OCI-LY1 (cell line): Measurements from ENCODE around the gene MRAS.

Experiments
- EZH2 ChIP-seq: fragments of 200-600 bp; sonication (generic), shearing (Covaris generic); IDR thresholded peaks from 2 replicates; pipeline ENCODE4 v1.8.0; 2017; ENCODE audit warnings: borderline replicate concordance, mixed run types, mild to moderate bottlenecking, antibody characterized with exemption, low read length, moderate library complexity, mixed read lengths
- TF ChIP-seq, protein P1 (sequence below): fragments of 200-600 bp; sonication (generic), shearing (Covaris generic); IDR thresholded peaks from 2 replicates; pipeline ENCODE4 v1.5.1; 2017; ENCODE audit warnings: mild to moderate bottlenecking, antibody characterized with exemption, low read length, moderate library complexity, mixed read lengths

DNA sequence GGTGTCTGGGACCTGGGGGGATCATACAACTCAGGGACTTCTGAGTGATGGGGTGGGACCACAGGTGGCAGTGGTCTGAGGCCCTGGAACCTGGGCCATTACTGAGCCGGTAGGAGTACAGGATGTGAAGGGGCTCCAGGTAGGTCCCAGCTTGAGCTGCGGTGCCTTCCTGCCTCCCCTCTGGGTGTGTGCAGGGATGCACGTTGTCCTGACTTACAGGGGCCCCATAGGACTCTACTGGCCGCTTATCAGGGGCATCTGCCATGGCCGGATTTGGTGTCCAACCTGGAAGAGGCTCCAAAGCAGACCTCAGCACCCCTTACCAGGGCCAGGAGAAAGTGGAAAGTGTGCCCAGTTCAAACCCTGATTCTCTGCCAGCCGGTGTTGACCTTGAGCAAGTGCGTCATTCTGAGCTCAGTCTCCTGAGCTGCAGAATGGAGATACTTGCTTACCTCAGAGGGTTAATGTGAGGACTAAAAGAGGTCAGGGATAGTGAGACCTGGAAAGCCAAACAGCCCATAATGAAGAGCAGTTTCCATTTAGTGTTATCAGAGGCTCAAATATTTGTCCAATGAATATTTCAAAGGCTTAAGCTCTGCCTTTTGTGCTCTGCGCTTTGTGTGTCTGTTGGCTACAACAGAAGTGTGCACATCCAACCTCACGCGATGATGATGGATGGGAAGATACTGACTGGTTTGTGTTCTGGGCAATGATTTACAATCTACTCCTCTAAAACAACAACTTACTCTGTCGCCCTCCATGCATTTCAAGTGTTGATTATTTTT, 50.6 kb downstream of the MRAS start:
- TF ChIP-seq, protein P1, sequence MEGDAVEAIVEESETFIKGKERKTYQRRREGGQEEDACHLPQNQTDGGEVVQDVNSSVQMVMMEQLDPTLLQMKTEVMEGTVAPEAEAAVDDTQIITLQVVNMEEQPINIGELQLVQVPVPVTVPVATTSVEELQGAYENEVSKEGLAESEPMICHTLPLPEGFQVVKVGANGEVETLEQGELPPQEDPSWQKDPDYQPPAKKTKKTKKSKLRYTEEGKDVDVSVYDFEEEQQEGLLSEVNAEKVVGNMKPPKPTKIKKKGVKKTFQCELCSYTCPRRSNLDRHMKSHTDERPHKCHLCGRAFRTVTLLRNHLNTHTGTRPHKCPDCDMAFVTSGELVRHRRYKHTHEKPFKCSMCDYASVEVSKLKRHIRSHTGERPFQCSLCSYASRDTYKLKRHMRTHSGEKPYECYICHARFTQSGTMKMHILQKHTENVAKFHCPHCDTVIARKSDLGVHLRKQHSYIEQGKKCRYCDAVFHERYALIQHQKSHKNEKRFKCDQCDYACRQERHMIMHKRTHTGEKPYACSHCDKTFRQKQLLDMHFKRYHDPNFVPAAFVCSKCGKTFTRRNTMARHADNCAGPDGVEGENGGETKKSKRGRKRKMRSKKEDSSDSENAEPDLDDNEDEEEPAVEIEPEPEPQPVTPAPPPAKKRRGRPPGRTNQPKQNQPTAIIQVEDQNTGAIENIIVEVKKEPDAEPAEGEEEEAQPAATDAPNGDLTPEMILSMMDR: no peak
- no peak for TF ChIP-seq EZH2
